GM21526 (cell line): Measurements from ENCODE around the gene ERN1.
A peak's percentile ranks its signal among the peaks of the same experiment; 100 is the strongest.
"Not testable (repeated sequence)": the region's sequence is repeated elsewhere in the genome, so short reads cannot be mapped to it uniquely, and the experiment has no call there.

Experiments
- ATAC-seq: cut with Tn5 transposase; IDR thresholded peaks from one replicate; pipeline ENCODE4 v1.9.1; 2021; ENCODE audit warnings: moderate library complexity; ENCODE audit not compliant: unreplicated experiment, low FRiP score

Gene ERN1

GRCh38 chr17:64129765-64130558, at the start of gene ERN1:
TSS of gene ERN1 (minus strand) at chr17:64130144. CDS start at chr17:64130029, 115 bp downstream.
- peak; percentile 62 for ATAC-seq

- not testable (repeated sequence) for ATAC-seq
These were observed 49.1 kb upstream of the ERN1 start for GRCh38 chr17:64179024-64179423.

DNA sequence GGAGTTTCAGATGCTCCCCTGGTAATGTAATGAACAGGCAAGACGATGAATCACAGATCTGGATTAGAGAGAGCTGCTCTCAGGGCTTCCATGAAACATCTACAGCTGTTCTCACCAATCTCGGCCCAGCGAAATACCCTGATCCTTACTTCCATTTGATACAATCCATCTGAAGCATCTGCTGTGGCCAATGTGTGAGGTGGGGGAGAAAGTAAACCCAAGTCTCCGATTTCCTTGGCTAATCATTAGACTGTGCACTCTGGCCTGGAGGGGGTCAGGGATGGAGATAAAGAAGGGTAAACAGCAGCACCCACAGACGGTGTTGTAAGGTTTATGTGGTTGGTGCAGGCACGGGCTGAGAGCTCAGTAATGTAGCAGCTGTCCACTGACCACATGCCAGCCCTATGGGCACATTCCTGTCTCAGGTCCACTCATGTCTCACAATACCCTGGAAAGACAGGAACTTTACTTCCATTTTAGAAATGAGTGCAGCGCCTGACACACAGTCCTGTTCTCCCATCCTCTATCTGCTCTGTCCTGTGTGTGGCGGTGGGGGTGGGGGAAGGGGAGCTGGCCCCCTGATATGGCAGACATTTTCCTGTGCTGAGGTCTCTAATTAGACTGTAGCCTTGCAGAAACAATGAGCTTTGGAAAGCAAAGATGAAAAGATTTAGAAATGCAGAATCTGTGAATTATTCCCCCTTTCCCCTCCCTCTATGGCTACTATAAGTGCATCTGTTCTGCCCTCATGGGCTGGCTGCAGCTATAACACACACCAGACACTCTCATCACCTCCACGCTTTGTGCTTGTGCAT, 48.3 kb upstream of the ERN1 start:
- no peak for ATAC-seq

DNA sequence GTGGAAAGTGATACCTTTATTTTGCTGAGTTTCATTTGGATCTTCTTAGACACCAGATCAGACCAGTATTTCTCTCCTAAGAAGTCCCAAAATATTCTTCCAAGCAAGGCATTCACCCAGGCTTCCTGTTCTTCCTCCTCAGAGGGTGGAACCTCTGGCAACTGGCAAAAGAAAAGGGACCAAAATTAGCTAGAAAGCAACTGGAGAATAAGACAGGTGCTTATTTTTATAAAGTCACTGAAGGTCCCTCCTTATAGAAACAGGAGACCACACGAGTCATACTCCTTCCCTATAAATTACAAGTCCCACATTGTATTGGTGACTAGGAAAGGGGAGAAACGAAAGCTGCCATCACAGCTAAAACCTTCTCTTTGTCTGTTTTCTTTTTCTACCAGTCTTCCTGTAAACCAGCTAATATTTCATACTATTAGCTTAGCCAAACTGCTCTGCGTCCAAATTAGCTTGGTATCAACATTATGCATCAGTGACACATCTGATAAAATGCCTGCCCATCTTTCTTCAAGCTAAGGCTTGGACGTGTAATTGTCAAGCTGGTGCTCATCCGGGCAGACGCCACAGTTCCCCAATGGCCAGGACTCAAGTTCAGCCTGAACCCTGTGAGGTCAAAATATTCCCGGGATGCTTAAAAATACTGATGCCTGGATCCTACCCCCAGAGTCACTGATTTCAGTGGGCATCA, 47.5 kb upstream of the ERN1 start:
- ATAC-seq, result no peak

DNA sequence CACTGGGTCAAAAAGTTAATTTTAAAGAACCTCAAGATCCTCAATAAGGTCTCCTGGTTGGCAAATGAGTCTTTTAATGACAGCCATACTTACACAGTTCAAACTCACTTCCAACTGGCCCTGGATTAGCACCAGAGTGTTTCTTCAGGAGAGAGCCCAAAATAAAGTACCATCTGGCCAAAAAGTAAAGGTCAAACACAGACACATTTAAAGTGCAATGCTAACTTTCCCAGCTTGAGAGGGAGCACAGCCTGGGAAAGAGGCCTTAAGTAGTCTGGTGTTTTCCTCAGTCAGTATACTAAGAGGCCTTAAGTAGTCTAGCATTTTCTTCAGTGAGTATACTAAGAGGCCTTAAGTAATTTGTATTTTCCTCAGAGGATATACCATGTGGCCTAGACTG, 46.6 kb upstream of the ERN1 start:
- ATAC-seq, result no peak

DNA sequence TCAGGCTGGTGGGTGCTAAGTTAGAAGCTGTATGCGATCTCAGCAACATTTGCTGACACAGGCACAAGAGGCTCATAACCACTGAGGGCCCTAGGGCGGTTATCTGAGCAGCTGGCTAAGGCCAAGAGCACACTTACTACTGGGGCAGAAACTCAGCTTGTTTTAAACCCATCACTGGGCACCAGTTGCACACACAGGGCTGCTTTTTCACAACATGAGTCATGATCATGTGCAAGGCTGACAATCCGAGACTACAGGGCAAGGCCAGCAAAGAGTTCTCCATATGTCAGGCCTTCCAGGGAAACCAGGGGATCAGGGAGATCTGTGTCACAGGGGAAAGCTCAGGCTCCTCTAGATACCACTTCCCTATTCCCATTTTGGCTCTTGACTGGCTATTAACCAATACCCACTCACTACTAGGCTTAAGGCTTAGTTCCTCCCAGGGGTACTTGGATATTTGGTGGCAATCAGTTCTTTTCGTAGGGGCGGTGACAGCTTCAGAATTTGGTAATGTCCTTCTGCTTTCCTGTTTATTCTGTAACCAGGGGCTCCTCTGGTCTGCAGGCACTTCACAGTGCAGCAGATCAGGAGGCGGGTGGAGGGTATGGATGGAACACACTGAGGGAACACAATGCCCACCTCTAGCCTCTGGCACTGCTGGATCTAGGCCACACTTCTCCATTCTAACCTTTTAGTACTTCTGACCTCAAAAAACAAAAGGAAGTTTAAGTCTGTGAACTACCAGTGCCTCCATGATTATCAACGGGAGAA, 44.9 kb upstream of the ERN1 start:
- no peak for ATAC-seq

GRCh38 chr17:64173646-64174045, 43.7 kb upstream of the ERN1 start:
- no peak for ATAC-seq

- no peak for ATAC-seq
These were observed 42.6 kb upstream of the ERN1 start for GRCh38 chr17:64172510-64172909.

GRCh38 chr17:64171041-64171440, 41.1 kb upstream of the ERN1 start:
- ATAC-seq, result no peak

DNA sequence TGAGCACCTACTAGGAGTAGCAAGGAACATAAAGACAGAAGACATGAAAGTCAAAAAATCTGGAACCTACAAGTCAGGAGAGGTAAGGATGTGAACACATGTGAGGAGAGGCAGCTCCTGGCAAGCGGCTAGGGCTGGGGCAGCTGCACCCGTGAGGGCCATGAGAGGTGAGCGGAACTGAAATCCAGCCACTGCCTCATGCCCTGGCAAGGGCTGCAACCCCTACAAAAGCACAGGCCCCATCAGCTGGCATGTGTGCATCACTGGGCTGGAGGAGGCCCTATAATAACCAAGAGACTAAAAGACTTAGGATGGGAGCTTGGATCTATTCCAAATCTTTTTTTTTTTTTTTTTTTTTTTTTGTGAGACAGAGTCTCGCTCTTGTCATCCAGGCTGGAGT, 40.3 kb upstream of the ERN1 start:
- no peak for ATAC-seq

DNA sequence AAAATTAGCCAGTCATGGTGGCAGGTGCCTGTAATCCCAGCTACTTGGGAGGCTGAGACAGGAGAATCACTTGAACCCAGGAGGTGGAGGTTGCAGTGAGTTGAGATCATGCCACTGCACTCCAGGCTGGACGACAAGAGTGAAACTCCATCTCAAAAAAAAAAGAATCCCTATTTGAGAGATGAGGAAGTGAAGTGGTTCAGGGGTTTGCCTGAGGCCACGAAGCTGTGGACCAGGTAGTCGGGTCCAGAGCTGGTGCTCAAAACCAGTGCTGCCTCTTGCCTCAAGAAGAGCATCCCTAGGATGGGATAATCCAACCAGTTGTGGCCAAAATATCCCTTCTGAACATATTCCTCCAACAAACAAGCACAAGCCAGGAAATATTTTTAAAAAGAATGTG, 37.7 kb upstream of the ERN1 start:
- not testable (repeated sequence) for ATAC-seq

- ATAC-seq, result no peak
These were observed 36.9 kb upstream of the ERN1 start for GRCh38 chr17:64166876-64167275.

DNA sequence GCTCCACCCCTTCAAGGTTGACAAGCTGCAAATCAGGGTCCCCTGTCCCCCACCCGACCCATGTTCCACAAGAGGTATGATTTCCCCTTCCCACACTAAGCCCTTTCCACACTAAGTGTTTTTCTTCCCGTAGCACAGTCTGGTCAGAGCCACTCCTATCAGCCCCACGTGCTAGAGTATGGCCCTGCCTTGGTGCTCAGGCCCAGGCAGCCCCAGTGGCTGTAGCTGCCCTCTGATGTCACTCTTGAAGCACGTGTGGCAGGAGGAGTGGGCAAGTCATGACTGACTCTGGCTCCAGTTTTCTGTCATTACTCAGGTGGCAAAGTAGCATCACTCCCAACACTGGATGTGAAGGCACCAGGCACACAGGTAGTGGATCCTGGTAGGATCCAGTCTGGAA, 35.4 kb upstream of the ERN1 start:
- no peak for ATAC-seq

DNA sequence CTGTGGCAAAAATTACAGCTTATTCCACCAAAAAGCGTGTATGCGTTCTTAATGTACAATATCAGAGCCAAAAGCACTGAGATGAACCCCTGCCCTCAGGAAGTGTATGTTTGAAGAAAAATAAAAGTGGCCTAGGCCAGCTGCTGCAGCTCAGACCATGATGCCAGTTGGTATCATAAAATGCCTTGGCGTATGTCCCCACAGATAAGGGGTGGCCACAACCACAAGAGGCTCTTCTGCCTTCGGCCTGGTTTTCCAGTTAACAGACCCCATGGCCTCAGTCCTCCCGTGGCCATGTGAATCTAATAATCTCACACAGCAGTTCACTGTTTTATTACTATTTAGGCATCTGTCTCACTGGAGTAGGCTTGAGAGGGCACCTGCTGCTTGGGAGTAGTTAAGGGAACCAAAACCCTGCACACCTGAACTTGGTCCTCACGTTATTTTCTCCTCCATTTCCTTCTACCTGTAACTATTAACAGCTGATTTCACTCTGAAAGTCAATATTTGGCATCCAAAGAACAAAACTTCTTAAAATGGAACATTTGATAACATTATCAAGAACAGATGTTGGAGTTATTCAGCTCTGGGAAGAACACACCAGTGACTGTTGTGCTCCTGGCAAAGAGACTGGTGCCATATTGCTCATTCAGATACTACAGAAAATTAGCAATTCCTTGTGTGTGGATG, 34.8 kb upstream of the ERN1 start:
- ATAC-seq, result no peak

DNA sequence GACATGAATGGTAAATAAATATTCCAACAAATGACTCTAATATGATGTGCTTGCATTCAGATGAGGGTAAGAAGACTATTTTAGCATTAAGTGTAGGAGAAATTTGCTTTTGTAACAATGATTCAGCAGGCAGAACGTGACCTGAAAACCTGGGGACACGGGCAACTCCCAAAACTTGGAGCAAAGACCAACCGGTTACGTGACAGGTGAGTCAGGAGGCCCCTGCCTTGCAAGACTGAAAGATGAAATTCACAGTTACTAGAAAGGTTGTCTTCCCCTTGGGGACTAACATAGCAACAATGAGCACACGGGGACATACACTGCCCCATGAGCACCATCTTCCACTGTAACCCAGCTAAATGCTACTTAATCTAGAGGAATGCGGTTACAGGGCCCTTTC, 33.5 kb upstream of the ERN1 start:
- ATAC-seq, result no peak

GRCh38 chr17:64162554-64162953, 32.6 kb upstream of the ERN1 start:
- ATAC-seq, result no peak

GRCh38 chr17:64161380-64162176, 31.6 kb upstream of the ERN1 start:
- no peak for ATAC-seq

DNA sequence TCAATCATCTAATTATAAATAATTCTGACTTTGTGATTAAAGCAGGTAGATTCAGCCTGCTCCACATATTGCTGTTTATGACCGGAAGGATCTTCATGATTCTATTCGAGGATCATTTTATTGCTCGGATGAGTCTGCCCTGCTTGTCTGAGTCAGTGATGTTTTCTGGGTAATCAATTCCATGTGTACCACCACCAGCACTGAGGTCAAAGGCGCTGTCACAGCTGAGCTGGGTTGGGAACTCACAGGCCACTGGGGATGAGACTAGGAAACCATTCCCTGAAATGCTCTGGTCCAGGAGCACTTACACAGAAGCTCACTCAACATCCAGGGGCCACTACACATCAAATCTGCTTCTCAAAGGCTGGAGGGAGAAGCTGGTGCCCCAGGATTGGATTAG, 30.4 kb upstream of the ERN1 start:
- ATAC-seq, result no peak
